ENCODE results near the gene UBL4A. TPM values are rescaled to one million over a fixed set of nuclear protein-coding genes. Genes with fewer than 3 reads are reported as not detected.

The UBL4A gene
- total RNA-seq, 1 donor from 2014 or later = 20.9 TPM

GRCh38 chrX:154469880-154470279 lies 16.5 kb downstream of the UBL4A start:
- H3K4me1 Mint-ChIP-seq = peaks cover 2% of the 10 kb centered on the region

GRCh38 chrX:154469114-154469513 lies 17.3 kb downstream of the UBL4A start:
- ATAC-seq (ENCODE audit: low read depth) (no peak), DNase-seq (no peak)
- Mint-ChIP-seq H3K9me3 (no peaks in the 10 kb centered on the region), H3K36me3 (ENCODE audit: low read depth) (peaks cover 54% of the 10 kb centered on the region), H3K4me1 (peaks cover 2% of the 10 kb centered on the region), H3K4me3 (no peak overlapping the region), H3K27ac (no peak overlapping the region), H3K27me3 (no peaks in the 10 kb centered on the region)
- TF ChIP-seq CTCF (IDR thresholded peaks at IDR 0.05) = no peak
- POLR2A ChIA-PET = no interaction called here
- intact Hi-C loops (cut with micrococcal nuclease) = no loop called here
- CTCF ChIA-PET = no interaction called here

More at GRCh38 chrX:154469880-154470279, 16.5 kb downstream of the UBL4A start:
- no peaks in the 10 kb centered on the region for H3K9me3 Mint-ChIP-seq
- DNase-seq (no peak), ATAC-seq (ENCODE audit: low read depth) (no peak)
- H3K27ac Mint-ChIP-seq = no peak overlapping the region
- H3K4me3 Mint-ChIP-seq = no peak overlapping the region
- ChIA-PET CTCF (no interaction called here), POLR2A (no interaction called here)
- H3K36me3 Mint-ChIP-seq (ENCODE audit: low read depth) = peaks cover 54% of the 10 kb centered on the region
- H3K27me3 Mint-ChIP-seq = no peaks in the 10 kb centered on the region
- intact Hi-C loops (cut with micrococcal nuclease) = no loop called here
- no peak for TF ChIP-seq CTCF (IDR thresholded peaks at IDR 0.05)

- no peaks in the 10 kb centered on the region for H3K27me3 Mint-ChIP-seq
- POLR2A ChIA-PET = interaction anchor here (0.8 kb wide), 1 partner anchor 10 kb away, joined by 3 read pairs; the partner anchor contains the start of gene PLXNA3
- peaks cover 51% of the 10 kb centered on the region for H3K36me3 Mint-ChIP-seq (ENCODE audit: low read depth)
These were observed 18.2 kb downstream of the UBL4A start for GRCh38 chrX:154468217-154468616.

GRCh38 chrX:154467556-154467955 lies 18.9 kb downstream of the UBL4A start:
- POLR2A ChIA-PET = interaction anchor here (0.6 kb wide), 1 partner anchor 11 kb away, joined by 4 read pairs; no protein-coding TSS in a partner anchor
- Mint-ChIP-seq H3K4me1 (no peaks in the 10 kb centered on the region), H3K9me3 (no peaks in the 10 kb centered on the region), H3K4me3 (no peak overlapping the region), H3K36me3 (ENCODE audit: low read depth) (peaks cover 53% of the 10 kb centered on the region), H3K27me3 (no peaks in the 10 kb centered on the region), H3K27ac (no peak overlapping the region)
- intact Hi-C loops (cut with micrococcal nuclease) = no loop called here
- DNase-seq (no peak), ATAC-seq (ENCODE audit: low read depth) (no peak)
- CTCF ChIA-PET = no interaction called here
- no peak for TF ChIP-seq CTCF (IDR thresholded peaks at IDR 0.05)

More at GRCh38 chrX:154468217-154468616, 18.2 kb downstream of the UBL4A start:
- Mint-ChIP-seq H3K9me3 (no peaks in the 10 kb centered on the region), H3K4me3 (no peak overlapping the region), H3K4me1 (no peaks in the 10 kb centered on the region), H3K27ac (no peak overlapping the region)
- CTCF ChIA-PET = no interaction called here
- intact Hi-C loops (cut with micrococcal nuclease) = no loop called here
- no peak for TF ChIP-seq CTCF (IDR thresholded peaks at IDR 0.05)
- DNase-seq (no peak), ATAC-seq (ENCODE audit: low read depth) (no peak)

- no peak overlapping the region for H3K27ac Mint-ChIP-seq
- ATAC-seq (ENCODE audit: low read depth) = no peak
- H3K27me3 Mint-ChIP-seq = no peaks in the 10 kb centered on the region
- DNase-seq = no peak
- no peaks in the 10 kb centered on the region for H3K4me1 Mint-ChIP-seq
- intact Hi-C loops (cut with micrococcal nuclease) = no loop called here
- ChIA-PET CTCF (no interaction called here), POLR2A (interaction anchor here (0.6 kb wide), 1 partner anchor 12 kb away, joined by 4 read pairs; no protein-coding TSS in a partner anchor)
- H3K4me3 Mint-ChIP-seq = no peak overlapping the region
- no peaks in the 10 kb centered on the region for H3K9me3 Mint-ChIP-seq
- TF ChIP-seq CTCF (IDR thresholded peaks at IDR 0.05) = no peak
- peaks cover 50% of the 10 kb centered on the region for H3K36me3 Mint-ChIP-seq (ENCODE audit: low read depth)
These were observed 19.5 kb downstream of the UBL4A start for GRCh38 chrX:154466907-154467306.
